ENCODE data around the gene RB1.
"Not testable (repeated sequence)": the region's sequence is repeated elsewhere in the genome, so short reads cannot be mapped to it uniquely, and the experiment has no call there.

The RB1 gene

GRCh38 chr13:48424212-48424611 is 120.7 kb downstream of the RB1 start:
- no peak overlapping the region for H3K4me3 ChIP-seq (ENCODE audit: low read depth, low read length)
- TF ChIP-seq CTCF (IDR thresholded peaks at IDR 0.05; ENCODE audit: low read depth, low read length): no peak

GRCh38 chr13:48426052-48426451 is 122.5 kb downstream of the RB1 start:
- H3K4me3 ChIP-seq (ENCODE audit: low read depth, low read length): no peak overlapping the region
- no peak for TF ChIP-seq CTCF (IDR thresholded peaks at IDR 0.05; ENCODE audit: low read depth, low read length)

- not testable (repeated sequence) for H3K4me3 ChIP-seq (ENCODE audit: low read depth, low read length)
Observed at GRCh38 chr13:48426755-48427298, 123.3 kb downstream of the RB1 start.

GRCh38 chr13:48429036-48429435 is 125.5 kb downstream of the RB1 start:
- no peak overlapping the region for H3K4me3 ChIP-seq (ENCODE audit: low read depth, low read length)
- no peak for TF ChIP-seq CTCF (IDR thresholded peaks at IDR 0.05; ENCODE audit: low read depth, low read length)

- TF ChIP-seq CTCF (IDR thresholded peaks at IDR 0.05; ENCODE audit: low read depth, low read length): no peak
Observed at GRCh38 chr13:48429886-48430285, 126.3 kb downstream of the RB1 start.

GRCh38 chr13:48431431-48431830 is 127.9 kb downstream of the RB1 start:
- TF ChIP-seq CTCF (IDR thresholded peaks at IDR 0.05; ENCODE audit: low read depth, low read length): no peak
- H3K4me3 ChIP-seq (ENCODE audit: low read depth, low read length): no peak overlapping the region

More at GRCh38 chr13:48429886-48430285, 126.3 kb downstream of the RB1 start:
- no peak overlapping the region for H3K4me3 ChIP-seq (ENCODE audit: low read depth, low read length)

- no peak for TF ChIP-seq CTCF (IDR thresholded peaks at IDR 0.05; ENCODE audit: low read depth, low read length)
- no peak overlapping the region for H3K4me3 ChIP-seq (ENCODE audit: low read depth, low read length)
Observed at GRCh38 chr13:48431987-48432615, 128.6 kb downstream of the RB1 start.

GRCh38 chr13:48434200-48434599 is 130.6 kb downstream of the RB1 start:
- no peak for TF ChIP-seq CTCF (IDR thresholded peaks at IDR 0.05; ENCODE audit: low read depth, low read length)
- no peak overlapping the region for H3K4me3 ChIP-seq (ENCODE audit: low read depth, low read length)

Data from WI38 (cell line).